EH (cell line): ENCODE data around the gene ZSWIM7.
A peak's percentile ranks its signal among the peaks of the same experiment; 100 is the strongest.

Source experiments
- DNase-seq: peaks from one replicate; pipeline ENCODE4 v3.0.0-alpha.2; 2015; ENCODE audit warnings: low read depth

ZSWIM7 gene

DNA sequence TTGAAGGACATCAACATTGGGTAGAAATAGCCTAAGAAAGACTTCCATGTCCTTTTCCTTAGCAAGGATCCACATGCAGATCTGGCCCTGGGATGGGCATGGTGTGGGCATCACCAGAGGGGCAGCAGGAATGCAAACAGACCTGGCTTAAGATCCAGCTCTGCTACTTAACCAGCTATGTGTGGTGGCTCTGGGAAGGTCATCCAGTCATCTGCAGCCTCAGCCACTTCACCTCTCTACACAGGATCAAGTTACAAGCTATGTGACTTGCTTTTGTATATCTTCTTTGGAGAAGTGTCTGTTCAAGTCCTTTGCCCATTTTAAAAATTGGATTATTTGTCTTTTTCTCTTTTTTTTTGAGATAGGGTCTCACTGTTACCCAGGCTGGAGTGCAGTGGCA, 68.1 kb downstream of the ZSWIM7 start:
- peak; percentile 20 for DNase-seq

- DNase-seq, result peak; percentile 17
These were observed 69.1 kb downstream of the ZSWIM7 start for GRCh38 chr17:15930426-15930825.

GRCh38 chr17:15929941-15930340, 69.6 kb downstream of the ZSWIM7 start:
- no peak for DNase-seq

- no peak for DNase-seq
These were observed 71.2 kb downstream of the ZSWIM7 start for GRCh38 chr17:15928286-15928785.
